DMS 273 treated with DMSO at 0.1 percent for 48 hours (cell line): Measurements from ENCODE around the gene LRMDA.
"Not testable (repeated sequence)": the region's sequence is repeated elsewhere in the genome, so short reads cannot be mapped to it uniquely, and the experiment has no call there.

Source experiments
- DNase-seq: peaks from one replicate; lab custom pipeline; 2025; lab: John Stamatoyannopoulos, UW

The LRMDA gene

GRCh38 chr10:75746356-75746755 is 314.9 kb downstream of the LRMDA start:
- DNase-seq, result no peak

- DNase-seq, result not testable (repeated sequence)
Observed at GRCh38 chr10:75750093-75750875, 318.9 kb downstream of the LRMDA start.

- no peak for DNase-seq
Observed at GRCh38 chr10:75751232-75751631, 319.8 kb downstream of the LRMDA start.

GRCh38 chr10:75753621-75754020 is 322.2 kb downstream of the LRMDA start:
- no peak for DNase-seq

GRCh38 chr10:75754096-75754831 is 322.8 kb downstream of the LRMDA start:
- no peak for DNase-seq

GRCh38 chr10:75755528-75755927 is 324.1 kb downstream of the LRMDA start:
- DNase-seq, result no peak

GRCh38 chr10:75761289-75761688 is 329.9 kb downstream of the LRMDA start:
- DNase-seq, result no peak

GRCh38 chr10:75762431-75762802 is 331.0 kb downstream of the LRMDA start:
- DNase-seq, result no peak

- no peak for DNase-seq
Observed at GRCh38 chr10:75763652-75764051, 332.2 kb downstream of the LRMDA start.

GRCh38 chr10:75764974-75765788 is 333.8 kb downstream of the LRMDA start:
- no peak for DNase-seq

- no peak for DNase-seq
Observed at GRCh38 chr10:75765789-75766096, 334.3 kb downstream of the LRMDA start.

GRCh38 chr10:75766106-75766505 is 334.7 kb downstream of the LRMDA start:
- DNase-seq, result no peak

GRCh38 chr10:75766752-75767151 is 335.3 kb downstream of the LRMDA start:
- not testable (repeated sequence) for DNase-seq

GRCh38 chr10:75770626-75771081 is 339.2 kb downstream of the LRMDA start:
- DNase-seq, result no peak

GRCh38 chr10:75771606-75772005 is 340.2 kb downstream of the LRMDA start:
- no peak for DNase-seq

GRCh38 chr10:75772153-75772887 is 340.9 kb downstream of the LRMDA start:
- no peak for DNase-seq

- no peak for DNase-seq
Observed at GRCh38 chr10:75773231-75773780, 341.9 kb downstream of the LRMDA start.

GRCh38 chr10:75773813-75774782 is 342.7 kb downstream of the LRMDA start:
- no peak for DNase-seq

GRCh38 chr10:75774783-75775490 is 343.5 kb downstream of the LRMDA start:
- DNase-seq, result no peak
